GM10266 (cell line): ENCODE measurements around the gene CCDC194.

Experiments used
- DNase-seq: peaks from one replicate; pipeline ENCODE4 v3.0.0; 2012; ENCODE audit errors: extremely low spot score
- CTCF ChIP-seq: IDR thresholded peaks from 2 replicates; pipeline ENCODE4 v1.5.1; 2012; ENCODE audit warnings: mild to moderate bottlenecking, low read depth; ENCODE audit not compliant: control insufficient read depth, insufficient read depth; ENCODE audit errors: missing control alignments

The CCDC194 gene

GRCh38 chr19:17418710-17419109 is 24.7 kb upstream of the CCDC194 start:
- DNase-seq, result no peak
- no peak for TF ChIP-seq CTCF

GRCh38 chr19:17415121-17415520 is 21.1 kb upstream of the CCDC194 start:
- no peak for DNase-seq
- no peak for TF ChIP-seq CTCF

- no peak for DNase-seq
- TF ChIP-seq CTCF, result no peak
Observed at GRCh38 chr19:17414097-17414496, 20.1 kb upstream of the CCDC194 start.

- no peak for DNase-seq
- no peak for TF ChIP-seq CTCF
Observed at GRCh38 chr19:17411801-17412200, 17.8 kb upstream of the CCDC194 start.

GRCh38 chr19:17409990-17410389 is 16.0 kb upstream of the CCDC194 start:
- no peak for TF ChIP-seq CTCF
- no peak for DNase-seq

GRCh38 chr19:17406887-17407196 is 12.8 kb upstream of the CCDC194 start:
- no peak for DNase-seq
- no peak for TF ChIP-seq CTCF

- TF ChIP-seq CTCF, result no peak
- DNase-seq, result no peak
Observed at GRCh38 chr19:17406046-17406886, 12.3 kb upstream of the CCDC194 start.
